Renal cortical epithelial cell (primary cell): ENCODE data around the gene P2RX5. TPM values are rescaled to one million over a fixed set of nuclear protein-coding genes. Genes with fewer than 3 reads are reported as not detected.
"Not testable (repeated sequence)": the region's sequence is repeated elsewhere in the genome, so short reads cannot be mapped to it uniquely, and the experiment has no call there.

Experiments
- DNase-seq: peaks from one replicate; pipeline ENCODE4 v3.0.0-alpha.2; 2011; ENCODE audit warnings: low read depth
- total RNA-seq: library from RNA; depleted of rRNA; stranded (reverse); fragments of >200 nt; gene quantifications from 2 replicates; pipeline ENCODE4 v1.2.3, GENCODE V29; 2014

Gene P2RX5
- 2.9 and 19.3 TPM in 2 replicates for total RNA-seq

GRCh38 chr17:3695723-3696411 is at the start of gene P2RX5:
Gene P2RX5 (minus strand): TSS chr17:3696155. CDS start chr17:3696005, 150 bp downstream.
- DNase-seq, result no peak

- no peak for DNase-seq
These were observed 49.1 kb upstream of the P2RX5 start for GRCh38 chr17:3745071-3745470.

- no peak for DNase-seq
These were observed 48.1 kb upstream of the P2RX5 start for GRCh38 chr17:3744014-3744413.

- DNase-seq, result no peak
These were observed 44.7 kb upstream of the P2RX5 start for GRCh38 chr17:3740611-3741073.

GRCh38 chr17:3739422-3740124 is 43.6 kb upstream of the P2RX5 start:
- DNase-seq, result no peak

GRCh38 chr17:3738562-3739295 is 42.8 kb upstream of the P2RX5 start:
- peak; percentile 62 for DNase-seq

- no peak for DNase-seq
These were observed 39.6 kb upstream of the P2RX5 start for GRCh38 chr17:3735515-3735914.

- not testable (repeated sequence) for DNase-seq
These were observed 38.9 kb upstream of the P2RX5 start for GRCh38 chr17:3734911-3735276.

GRCh38 chr17:3732210-3732621 is 36.3 kb upstream of the P2RX5 start:
- DNase-seq, result no peak

GRCh38 chr17:3730881-3731429 is 35.0 kb upstream of the P2RX5 start:
- DNase-seq, result peak; percentile 30

GRCh38 chr17:3729881-3730280 is 33.9 kb upstream of the P2RX5 start:
- no peak for DNase-seq

GRCh38 chr17:3728099-3728498 is 32.1 kb upstream of the P2RX5 start:
- DNase-seq, result not testable (repeated sequence)

- DNase-seq, result no peak
These were observed 31.1 kb upstream of the P2RX5 start for GRCh38 chr17:3727041-3727440.

GRCh38 chr17:3724378-3725077 is 28.6 kb upstream of the P2RX5 start:
- no peak for DNase-seq

- DNase-seq, result peak; percentile 65
These were observed 27.8 kb upstream of the P2RX5 start, which contains the start of gene HASPIN for GRCh38 chr17:3723556-3724377. Gene HASPIN (plus strand): TSS chr17:3723903. CDS start chr17:3723936, 33 bp downstream.

- peak; percentile 25 for DNase-seq
These were observed 27.2 kb upstream of the P2RX5 start for GRCh38 chr17:3723188-3723555.

- peak; percentile 10 for DNase-seq
These were observed 26.8 kb upstream of the P2RX5 start for GRCh38 chr17:3722716-3723115.

GRCh38 chr17:3719265-3719664 is 23.3 kb upstream of the P2RX5 start:
- no peak for DNase-seq

GRCh38 chr17:3718201-3718600 is 22.2 kb upstream of the P2RX5 start:
- no peak for DNase-seq

- no peak for DNase-seq
These were observed 19.3 kb upstream of the P2RX5 start for GRCh38 chr17:3715296-3715695.
